H1 (cell line): ENCODE measurements around the gene KTN1. TPM values are rescaled to one million over a fixed set of nuclear protein-coding genes. Genes with fewer than 3 reads are reported as not detected.

Source experiments
- E2F6 ChIP-seq: IDR thresholded peaks from 2 replicates; pipeline ENCODE4 v1.6.1; 2012; ENCODE audit warnings: inconsistent platforms
- EZH2 ChIP-seq: fragments of 200-600 bp; sonication (generic); IDR thresholded peaks from 2 replicates; pipeline ENCODE4 v1.7.1; 2012; ENCODE audit warnings: low read depth, mild to moderate bottlenecking, moderate library complexity, low read length, inconsistent platforms; ENCODE audit not compliant: severe bottlenecking
- SP4 ChIP-seq: IDR thresholded peaks from 2 replicates; pipeline ENCODE4 v1.6.1; 2012; ENCODE audit warnings: low read length, inconsistent platforms
- polyA plus RNA-seq, 7 experiments: library from polyadenylated mRNA; depleted of rRNA in 3 of 7; stranded (reverse) in 5 of 7; unstranded in 2 of 7; fragments of >200 nt in 5 of 7; fragments of 200-250 nt in 2 of 7; gene quantifications; 1 replicate in 5 of 7; 2 replicates in 1 of 7; 4 replicates in 1 of 7; pipeline versions ENCODE4 v1.2.1 to v1.2.3, GENCODE V29; 2011 to 2013; ENCODE audit warnings: missing spikeins in 2 of 7, mixed read lengths in 2 of 7
- total RNA-seq: library from RNA; stranded (reverse); fragmentation: NEBNext Ultra II Directional; extraction: Animal tissue kit (Norgen Biotek cat#: 25700); gene quantifications from 2 replicates; pipeline ENCODE4 v1.2.1, GENCODE V29; 2021

KTN1 gene
- total and polyA plus RNA-seq, 2 of the 8 experiments (the other 6 are each of a cell fraction or from before 2014, with no cell fraction given): 15.4 to 151 TPM

GRCh38 chr14:55715889-55716288 lies 135.9 kb downstream of the KTN1 start (continued):
- TF ChIP-seq EZH2: no peak
- no peak for TF ChIP-seq SP4
- no peak for TF ChIP-seq E2F6
